Right lobe of liver (tissue), 6 donors: Measurements from ENCODE around the gene GMNN. TPM values are rescaled to one million over a fixed set of nuclear protein-coding genes. Genes with fewer than 3 reads are reported as not detected.

Source experiments
- ATAC-seq, 4 donors: fragments of 200-7000 bp; cut with Tn5 transposase; one replicate each; pipeline ENCODE4 v1.9.1; 2020; ENCODE audit warnings: mild to moderate bottlenecking in 4 of 4, moderate library complexity in 4 of 4
- DNase-seq, 3 donors: peaks; one replicate each; pipeline ENCODE4 v3.0.0-alpha.2; 2020
- H3K27ac ChIP-seq, 3 donors: fragments of 200-600 bp; one replicate each; pipeline ENCODE4 v1.8.0; 2022
- H3K27me3 ChIP-seq, 2 donors: fragments of 200-600 bp; one replicate each; pipeline ENCODE4 v1.8.0; 2022
- H3K36me3 ChIP-seq, 4 donors: fragments of 200-600 bp; sonication (generic) in 1 of 4; one replicate each; pipeline versions ENCODE4 v1.5.1 to v1.8.0; 2017 to 2022; ENCODE audit warnings: control low read depth in 1 of 4
- H3K4me1 ChIP-seq, 4 donors: fragments of 200-600 bp; sonication (generic) in 1 of 4; one replicate each; pipeline versions ENCODE4 v1.5.1 to v1.8.0; 2017 to 2022; ENCODE audit warnings: control low read depth in 1 of 4
- H3K4me3 ChIP-seq, 3 donors: fragments of 200-600 bp; one replicate each; pipeline ENCODE4 v1.8.0; 2022
- H3K9me3 ChIP-seq, 4 donors: fragments of 200-600 bp; sonication (generic) in 1 of 4; one replicate each; pipeline versions ENCODE4 v1.5.1 to v1.8.0; 2017 to 2022; ENCODE audit warnings: control low read depth in 1 of 4
- CTCF ChIP-seq, 4 donors: fragments of 200-600 bp in 3 of 4; fragments of 450-650 bp in 1 of 4; IDR thresholded peaks; one replicate each; pipeline versions ENCODE4 v1.5.1 to v1.8.0; 2016 to 2022; ENCODE audit warnings: antibody characterized with exemption in 4 of 4, mild to moderate bottlenecking in 2 of 4
- POLR2A ChIP-seq: fragments of 450-650 bp; IDR thresholded peaks from one replicate; pipeline ENCODE4 v1.6.1; 2017; ENCODE audit warnings: antibody characterized with exemption, mild to moderate bottlenecking
- WGBS: methylation state at CpG from one replicate; pipeline ENCODE4 v1.1.6; 2018; ENCODE audit warnings: low coverage, low lambda C conversion rate; ENCODE audit not compliant: insufficient coverage; ENCODE audit errors: missing lambda C conversion rate; 5-methylcytosine and 5-hydroxymethylcytosine counted together
- intact Hi-C, 2 donors: fragments of 100-400 bp; cut with DNase I; formaldehyde crosslinking; loops; one replicate each; pipeline versions ENCODE4 v1.11.2 to v1.14.1; 2022
- total RNA-seq, 6 experiments: library from RNA; depleted of rRNA in 2 of 6; stranded (reverse); fragments of >200 nt in 2 of 6; fragmentation: NEBNext Ultra II Directional in 3 of 6; extraction: Animal tissue kit (Norgen Biotek cat#: 25700) in 3 of 6; gene quantifications; one replicate each; pipeline versions ENCODE4 v1.1.0 to v1.2.4, GENCODE V29; 2016 to 2023
- donor health status: DM: no; HTN: yes; CAD: no.
- donor health status: DM: no; HTN: no; CAD: no.
- donor health status: DM: no; HTN: no; CAD: no.
- donor health status: DM: no; HTN: yes; CAD: no.
- donor health status: DM: no; HTN: yes; CAD: no.

Gene GMNN
- total RNA-seq, 6 experiments from 2014 or later = 7.7 to 19.0 (median 8.3) TPM

GRCh38 chr6:24740861-24741260 lies 33.9 kb upstream of the GMNN start:
- DNase-seq (no peak), ATAC-seq (no peak)
- H3K36me3 ChIP-seq = no peaks in the 10 kb centered on the region
- no peak overlapping the region for H3K4me3 ChIP-seq
- intact Hi-C loops = no loop called here
- no peaks in the 10 kb centered on the region for H3K27me3 ChIP-seq
- no peaks in the 10 kb centered on the region for H3K4me1 ChIP-seq
- no peak overlapping the region for H3K27ac ChIP-seq
- TF ChIP-seq CTCF (IDR thresholded peaks at IDR 0.05) = no peak
- TF ChIP-seq POLR2A = no peak
- H3K9me3 ChIP-seq = no peaks in the 10 kb centered on the region

- H3K4me3 ChIP-seq = no peak overlapping the region
- no peaks in the 10 kb centered on the region for H3K9me3 ChIP-seq
- no peak for DNase-seq
- no peak for TF ChIP-seq POLR2A
- no peak for TF ChIP-seq CTCF (IDR thresholded peaks at IDR 0.05)
- ATAC-seq = no peak
- no peak overlapping the region for H3K27ac ChIP-seq
- intact Hi-C loops = no loop called here
- no peaks in the 10 kb centered on the region for H3K36me3 ChIP-seq
- 75% methylated on average over 5 of the region's 5 CpGs for WGBS
- H3K27me3 ChIP-seq = no peaks in the 10 kb centered on the region
- H3K4me1 ChIP-seq = no peaks in the 10 kb centered on the region
Observed at GRCh38 chr6:24742216-24742738, 32.5 kb upstream of the GMNN start.

GRCh38 chr6:24743265-24743943 lies 31.3 kb upstream of the GMNN start:
- Histone ChIP-seq H3K27me3 (no peaks in the 10 kb centered on the region), H3K9me3 (no peaks in the 10 kb centered on the region), H3K4me3 (no peak overlapping the region), H3K27ac (peak overlapping the region in 2 of 3 donors; percentile 25 to 35), H3K36me3 (no peaks in the 10 kb centered on the region), H3K4me1 (no peaks in the 10 kb centered on the region)
- ATAC-seq (peak; percentile 53 to 74 (median 60)), DNase-seq (no peak)
- intact Hi-C loops = no loop called here
- WGBS = 52% methylated on average over 2 of the region's 2 CpGs
- TF ChIP-seq POLR2A (no peak), CTCF (IDR thresholded peaks at IDR 0.05) (no peak)

GRCh38 chr6:24743944-24744335 lies 30.8 kb upstream of the GMNN start:
- Histone ChIP-seq H3K4me3 (no peak overlapping the region), H3K27ac (peak overlapping the region in 2 of 3 donors; percentile 25 to 35), H3K27me3 (no peaks in the 10 kb centered on the region), H3K9me3 (no peaks in the 10 kb centered on the region), H3K36me3 (no peaks in the 10 kb centered on the region), H3K4me1 (no peaks in the 10 kb centered on the region)
- DNase-seq (no peak), ATAC-seq (peak in 2 of 4 donors; percentile 19 to 30)
- no peak for TF ChIP-seq POLR2A
- no peak for TF ChIP-seq CTCF (IDR thresholded peaks at IDR 0.05)
- WGBS = 61% methylated on average over 3 of the region's 3 CpGs
- intact Hi-C loops = no loop called here
